Peyer's patch (tissue), 4 donors: ENCODE data around the gene MAPT.

ENCODE experiments used
- POLR2A ChIP-seq, 2 donors: fragments of 450-650 bp; IDR thresholded peaks; one replicate each; pipeline ENCODE4 v1.5.1; 2017; ENCODE audit warnings: antibody characterized with exemption in 2 of 2, mild to moderate bottlenecking in 2 of 2, moderate library complexity in 2 of 2
- TF ChIP-seq, protein P1 (sequence below), 6 experiments: fragments of 450-650 bp in 4 of 6; fragments of 200-600 bp in 2 of 6; sonication (generic) in 1 of 6; IDR thresholded peaks; one replicate each; pipeline ENCODE4 v1.5.1; 2017 to 2019; ENCODE audit warnings: antibody characterized with exemption in 6 of 6, mild to moderate bottlenecking in 3 of 6, moderate library complexity in 1 of 6

- TF ChIP-seq, protein P1, sequence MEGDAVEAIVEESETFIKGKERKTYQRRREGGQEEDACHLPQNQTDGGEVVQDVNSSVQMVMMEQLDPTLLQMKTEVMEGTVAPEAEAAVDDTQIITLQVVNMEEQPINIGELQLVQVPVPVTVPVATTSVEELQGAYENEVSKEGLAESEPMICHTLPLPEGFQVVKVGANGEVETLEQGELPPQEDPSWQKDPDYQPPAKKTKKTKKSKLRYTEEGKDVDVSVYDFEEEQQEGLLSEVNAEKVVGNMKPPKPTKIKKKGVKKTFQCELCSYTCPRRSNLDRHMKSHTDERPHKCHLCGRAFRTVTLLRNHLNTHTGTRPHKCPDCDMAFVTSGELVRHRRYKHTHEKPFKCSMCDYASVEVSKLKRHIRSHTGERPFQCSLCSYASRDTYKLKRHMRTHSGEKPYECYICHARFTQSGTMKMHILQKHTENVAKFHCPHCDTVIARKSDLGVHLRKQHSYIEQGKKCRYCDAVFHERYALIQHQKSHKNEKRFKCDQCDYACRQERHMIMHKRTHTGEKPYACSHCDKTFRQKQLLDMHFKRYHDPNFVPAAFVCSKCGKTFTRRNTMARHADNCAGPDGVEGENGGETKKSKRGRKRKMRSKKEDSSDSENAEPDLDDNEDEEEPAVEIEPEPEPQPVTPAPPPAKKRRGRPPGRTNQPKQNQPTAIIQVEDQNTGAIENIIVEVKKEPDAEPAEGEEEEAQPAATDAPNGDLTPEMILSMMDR (IDR thresholded peaks at IDR 0.05), result no peak
- TF ChIP-seq POLR2A (IDR thresholded peaks at IDR 0.05), result no peak
These were observed 136.4 kb downstream of the MAPT start for GRCh38 chr17:46030752-46031151.
